ENCODE data around the gene SRP68.

Gene SRP68

GRCh38 chr17:76014100-76014924, 58.0 kb downstream of the SRP68 start:
- no peak overlapping the region for H3K4me3 ChIP-seq (ENCODE audit: low read length)
- DNase-seq (ENCODE audit: low read depth): peak; percentile 74

GRCh38 chr17:76013377-76013932, 58.9 kb downstream of the SRP68 start:
- no peak for DNase-seq (ENCODE audit: low read depth)
- no peak for TF ChIP-seq CTCF (IDR thresholded peaks at IDR 0.05; ENCODE audit: insufficient read depth, low read depth, low read length, missing control alignments)
- H3K4me3 ChIP-seq (ENCODE audit: low read length): no peak overlapping the region

More at GRCh38 chr17:76014100-76014924, 58.0 kb downstream of the SRP68 start:
- peak; percentile 88 for TF ChIP-seq CTCF (IDR thresholded peaks at IDR 0.05; ENCODE audit: insufficient read depth, low read depth, low read length, missing control alignments)

GRCh38 chr17:76011951-76012350, 60.4 kb downstream of the SRP68 start:
- no peak for DNase-seq (ENCODE audit: low read depth)
- H3K4me3 ChIP-seq (ENCODE audit: low read length): no peak overlapping the region
- no peak for TF ChIP-seq CTCF (IDR thresholded peaks at IDR 0.05; ENCODE audit: insufficient read depth, low read depth, low read length, missing control alignments)

GRCh38 chr17:76009969-76010661, 62.2 kb downstream of the SRP68 start:
- H3K4me3 ChIP-seq (ENCODE audit: low read length): no peak overlapping the region
- DNase-seq (ENCODE audit: low read depth): no peak
- TF ChIP-seq CTCF (IDR thresholded peaks at IDR 0.05; ENCODE audit: insufficient read depth, low read depth, low read length, missing control alignments): no peak

GRCh38 chr17:76009447-76009846, 62.9 kb downstream of the SRP68 start:
- TF ChIP-seq CTCF (IDR thresholded peaks at IDR 0.05; ENCODE audit: insufficient read depth, low read depth, low read length, missing control alignments): no peak
- no peak overlapping the region for H3K4me3 ChIP-seq (ENCODE audit: low read length)
- no peak for DNase-seq (ENCODE audit: low read depth)

GRCh38 chr17:76008630-76009425, 63.5 kb downstream of the SRP68 start:
- no peak overlapping the region for H3K4me3 ChIP-seq (ENCODE audit: low read length)
- TF ChIP-seq CTCF (IDR thresholded peaks at IDR 0.05; ENCODE audit: insufficient read depth, low read depth, low read length, missing control alignments): no peak
- no peak for DNase-seq (ENCODE audit: low read depth)

All from epithelial cell of esophagus (primary cell).